ENCODE measurements around the gene DNAJC7.

GRCh38 chr17:41973408-41973811, 43.8 kb downstream of the DNAJC7 start:
- TF ChIP-seq, protein P1, sequence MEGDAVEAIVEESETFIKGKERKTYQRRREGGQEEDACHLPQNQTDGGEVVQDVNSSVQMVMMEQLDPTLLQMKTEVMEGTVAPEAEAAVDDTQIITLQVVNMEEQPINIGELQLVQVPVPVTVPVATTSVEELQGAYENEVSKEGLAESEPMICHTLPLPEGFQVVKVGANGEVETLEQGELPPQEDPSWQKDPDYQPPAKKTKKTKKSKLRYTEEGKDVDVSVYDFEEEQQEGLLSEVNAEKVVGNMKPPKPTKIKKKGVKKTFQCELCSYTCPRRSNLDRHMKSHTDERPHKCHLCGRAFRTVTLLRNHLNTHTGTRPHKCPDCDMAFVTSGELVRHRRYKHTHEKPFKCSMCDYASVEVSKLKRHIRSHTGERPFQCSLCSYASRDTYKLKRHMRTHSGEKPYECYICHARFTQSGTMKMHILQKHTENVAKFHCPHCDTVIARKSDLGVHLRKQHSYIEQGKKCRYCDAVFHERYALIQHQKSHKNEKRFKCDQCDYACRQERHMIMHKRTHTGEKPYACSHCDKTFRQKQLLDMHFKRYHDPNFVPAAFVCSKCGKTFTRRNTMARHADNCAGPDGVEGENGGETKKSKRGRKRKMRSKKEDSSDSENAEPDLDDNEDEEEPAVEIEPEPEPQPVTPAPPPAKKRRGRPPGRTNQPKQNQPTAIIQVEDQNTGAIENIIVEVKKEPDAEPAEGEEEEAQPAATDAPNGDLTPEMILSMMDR (conservative IDR thresholded peaks at IDR 0.05; ENCODE audit: low read depth, low read length) = no peak
- no peak for TF ChIP-seq EZH2 (IDR thresholded peaks at IDR 0.05; ENCODE audit: borderline replicate concordance, low read depth, low read length, poor library complexity, severe bottlenecking)

All from A673 (cell line).